Osteoblast (primary cell): ENCODE results near the gene IPO9. TPM values are rescaled to one million over a fixed set of nuclear protein-coding genes. Genes with fewer than 3 reads are reported as not detected.

Experiments used
- DNase-seq: peaks from one replicate; pipeline ENCODE4 v3.0.0; 2011; ENCODE audit warnings: low spot score, mixed read lengths; ENCODE audit not compliant: insufficient read length; ENCODE audit errors: missing footprints
- H2AFZ ChIP-seq: 2 replicates; pipeline ENCODE4 v1.6.0; 2011; ENCODE audit warnings: mild to moderate bottlenecking, low read length
- H3K27ac ChIP-seq: 2 replicates; pipeline ENCODE4 v1.5.1; 2011; ENCODE audit warnings: mild to moderate bottlenecking, low read depth, low read length, moderate library complexity
- H3K27me3 ChIP-seq: 2 replicates; pipeline ENCODE4 v1.6.0; 2012; ENCODE audit warnings: mild to moderate bottlenecking, control low read depth, inconsistent platforms, low read length, moderate library complexity; ENCODE audit not compliant: insufficient read depth
- H3K36me3 ChIP-seq: 2 replicates; pipeline ENCODE4 v1.5.1; 2011; ENCODE audit warnings: mild to moderate bottlenecking, low read length, control low read depth, moderate library complexity; ENCODE audit not compliant: insufficient read depth
- H3K4me1 ChIP-seq: 2 replicates; pipeline ENCODE4 v1.5.1; 2011; ENCODE audit warnings: mild to moderate bottlenecking, low read length, control low read depth, moderate library complexity; ENCODE audit not compliant: insufficient read depth
- H3K4me2 ChIP-seq: 2 replicates; pipeline ENCODE4 v1.6.0; 2011; ENCODE audit warnings: mild to moderate bottlenecking, low read length; ENCODE audit not compliant: insufficient read depth
- H3K4me3 ChIP-seq: fragments of 200-600 bp; sonication (generic); 3 replicates; pipeline ENCODE4 v1.5.1; 2012; ENCODE audit warnings: mild to moderate bottlenecking, low read length, inconsistent platforms; ENCODE audit not compliant: insufficient read depth
- H3K79me2 ChIP-seq: 2 replicates; pipeline ENCODE4 v1.6.0; 2012; ENCODE audit warnings: mild to moderate bottlenecking, low read length, control low read depth, inconsistent platforms; ENCODE audit not compliant: insufficient read depth
- H3K9me3 ChIP-seq: 2 replicates; pipeline ENCODE4 v1.5.1; 2011; ENCODE audit warnings: low read depth, low read length, control low read depth
- H4K20me1 ChIP-seq: 2 replicates; pipeline ENCODE4 v1.6.0; 2012; ENCODE audit warnings: mild to moderate bottlenecking, low read length, control low read depth; ENCODE audit not compliant: insufficient read depth
- total RNA-seq: library from RNA; depleted of rRNA; stranded (reverse); fragments of >200 nt; gene quantifications from 2 replicates; pipeline ENCODE4 v1.2.3, GENCODE V29; 2012
- TF ChIP-seq, protein P1 (sequence below): IDR thresholded peaks from 2 replicates; pipeline ENCODE4 v1.5.1; 2011; ENCODE audit warnings: mild to moderate bottlenecking, low read depth, low read length, moderate library complexity; ENCODE audit errors: extremely low read depth

The IPO9 gene
- total RNA-seq, 1 donor: 26.1 TPM

DNA sequence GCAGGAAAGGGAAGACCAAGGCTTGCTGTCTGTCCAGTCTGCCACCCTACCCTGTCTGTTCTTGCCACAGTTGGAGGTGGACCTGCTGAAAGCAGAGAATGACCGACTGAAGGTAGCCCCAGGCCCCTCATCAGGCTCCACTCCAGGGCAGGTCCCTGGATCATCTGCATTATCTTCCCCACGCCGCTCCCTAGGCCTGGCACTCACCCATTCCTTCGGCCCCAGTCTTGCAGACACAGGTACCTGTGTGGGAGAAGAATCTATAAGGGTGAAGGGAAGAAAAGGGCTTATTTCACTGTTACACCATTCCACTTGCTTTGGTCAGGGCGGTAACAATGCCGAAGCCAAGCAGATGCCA is 20.3 kb upstream of the IPO9 start:
- TF ChIP-seq, protein P1, sequence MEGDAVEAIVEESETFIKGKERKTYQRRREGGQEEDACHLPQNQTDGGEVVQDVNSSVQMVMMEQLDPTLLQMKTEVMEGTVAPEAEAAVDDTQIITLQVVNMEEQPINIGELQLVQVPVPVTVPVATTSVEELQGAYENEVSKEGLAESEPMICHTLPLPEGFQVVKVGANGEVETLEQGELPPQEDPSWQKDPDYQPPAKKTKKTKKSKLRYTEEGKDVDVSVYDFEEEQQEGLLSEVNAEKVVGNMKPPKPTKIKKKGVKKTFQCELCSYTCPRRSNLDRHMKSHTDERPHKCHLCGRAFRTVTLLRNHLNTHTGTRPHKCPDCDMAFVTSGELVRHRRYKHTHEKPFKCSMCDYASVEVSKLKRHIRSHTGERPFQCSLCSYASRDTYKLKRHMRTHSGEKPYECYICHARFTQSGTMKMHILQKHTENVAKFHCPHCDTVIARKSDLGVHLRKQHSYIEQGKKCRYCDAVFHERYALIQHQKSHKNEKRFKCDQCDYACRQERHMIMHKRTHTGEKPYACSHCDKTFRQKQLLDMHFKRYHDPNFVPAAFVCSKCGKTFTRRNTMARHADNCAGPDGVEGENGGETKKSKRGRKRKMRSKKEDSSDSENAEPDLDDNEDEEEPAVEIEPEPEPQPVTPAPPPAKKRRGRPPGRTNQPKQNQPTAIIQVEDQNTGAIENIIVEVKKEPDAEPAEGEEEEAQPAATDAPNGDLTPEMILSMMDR: no peak
- Histone ChIP-seq H3K9me3 (no peaks in the 10 kb centered on the region), H3K4me2 (no peak overlapping the region), H2AFZ (no peak overlapping the region), H3K79me2 (peaks cover 3% of the 10 kb centered on the region), H4K20me1 (peaks cover 3% of the 10 kb centered on the region), H3K27ac (no peak overlapping the region), H3K4me3 (no peak overlapping the region), H3K4me1 (no peaks in the 10 kb centered on the region), H3K36me3 (peaks cover 99% of the 10 kb centered on the region), H3K27me3 (no peaks in the 10 kb centered on the region)
- no peak for DNase-seq

- peaks cover 3% of the 10 kb centered on the region for H3K79me2 ChIP-seq
- no peak overlapping the region for H2AFZ ChIP-seq
- no peaks in the 10 kb centered on the region for H3K9me3 ChIP-seq
- H4K20me1 ChIP-seq: peaks cover 3% of the 10 kb centered on the region
- H3K27me3 ChIP-seq: no peaks in the 10 kb centered on the region
- H3K4me1 ChIP-seq: no peaks in the 10 kb centered on the region
- TF ChIP-seq, protein P1: no peak
- H3K4me3 ChIP-seq: no peak overlapping the region
- H3K36me3 ChIP-seq: peaks cover 98% of the 10 kb centered on the region
- DNase-seq: no peak
- H3K27ac ChIP-seq: no peak overlapping the region
- no peak overlapping the region for H3K4me2 ChIP-seq
These were observed 19.1 kb upstream of the IPO9 start for GRCh38 chr1:201809876-201810275.

GRCh38 chr1:201810466-201811216 is 18.3 kb upstream of the IPO9 start:
- TF ChIP-seq, protein P1: no peak
- Histone ChIP-seq H3K27me3 (no peaks in the 10 kb centered on the region), H3K4me2 (no peak overlapping the region), H3K36me3 (peaks cover 99% of the 10 kb centered on the region), H3K4me3 (no peak overlapping the region), H3K27ac (no peak overlapping the region), H4K20me1 (peaks cover 3% of the 10 kb centered on the region), H2AFZ (no peak overlapping the region), H3K9me3 (no peaks in the 10 kb centered on the region), H3K79me2 (peaks cover 3% of the 10 kb centered on the region), H3K4me1 (no peaks in the 10 kb centered on the region)
- DNase-seq: no peak

DNA sequence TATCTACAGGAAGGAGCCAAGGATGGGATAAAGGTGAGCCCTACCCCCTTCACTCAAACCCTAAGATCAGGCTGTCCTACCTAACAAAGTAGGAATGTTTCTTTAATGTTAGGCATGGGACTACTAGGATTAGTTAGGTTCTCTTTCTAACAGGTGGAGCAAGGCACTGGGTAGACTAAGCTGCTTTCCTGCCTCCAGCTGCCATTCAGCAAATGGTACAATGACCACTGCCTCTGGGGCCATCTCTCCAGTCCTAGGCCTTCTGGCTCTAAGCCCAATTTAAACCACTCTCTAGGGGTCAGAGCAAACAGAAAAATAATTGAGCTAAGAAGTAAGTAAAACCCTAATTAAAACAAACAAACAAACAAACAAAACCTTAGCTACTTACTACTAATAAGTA is 15.7 kb upstream of the IPO9 start:
- Histone ChIP-seq H3K4me2 (no peak overlapping the region), H3K27ac (no peak overlapping the region), H3K4me1 (no peaks in the 10 kb centered on the region), H4K20me1 (no peaks in the 10 kb centered on the region), H3K27me3 (no peaks in the 10 kb centered on the region), H3K79me2 (peaks cover 3% of the 10 kb centered on the region), H3K36me3 (peaks cover 98% of the 10 kb centered on the region), H3K4me3 (no peak overlapping the region), H2AFZ (no peak overlapping the region), H3K9me3 (no peaks in the 10 kb centered on the region)
- no peak for DNase-seq
- TF ChIP-seq, protein P1: no peak
